Lower lobe of right lung (tissue), 2 donors: Measurements from ENCODE around the gene MACO1. TPM values are rescaled to one million over a fixed set of nuclear protein-coding genes. Genes with fewer than 3 reads are reported as not detected.
"Not testable (repeated sequence)": the region's sequence is repeated elsewhere in the genome, so short reads cannot be mapped to it uniquely, and the experiment has no call there.

Experiments used
- ATAC-seq, 2 donors: fragments of 200-7000 bp; cut with Tn5 transposase; one replicate each; pipeline ENCODE4 v1.9.1; 2020 to 2022; ENCODE audit warnings: mild to moderate bottlenecking in 2 of 2, moderate library complexity in 2 of 2
- DNase-seq: peaks from one replicate; pipeline ENCODE4 v3.0.0-alpha.2; 2020
- H3K27ac ChIP-seq: fragments of 200-600 bp; one replicate; pipeline ENCODE4 v1.8.0; 2022
- H3K27me3 ChIP-seq: fragments of 200-600 bp; one replicate; pipeline ENCODE4 v1.8.0; 2022; ENCODE audit warnings: low read depth
- H3K36me3 ChIP-seq: fragments of 200-600 bp; one replicate; pipeline ENCODE4 v1.8.0; 2022; ENCODE audit warnings: mild to moderate bottlenecking
- H3K4me1 ChIP-seq: fragments of 200-600 bp; one replicate; pipeline ENCODE4 v1.8.0; 2022
- H3K4me3 ChIP-seq: fragments of 200-600 bp; one replicate; pipeline ENCODE4 v1.8.0; 2022; ENCODE audit warnings: mild to moderate bottlenecking
- H3K9me3 ChIP-seq: fragments of 200-600 bp; one replicate; pipeline ENCODE4 v1.8.0; 2022
- intact Hi-C: fragments of 100-400 bp; cut with DNase I; formaldehyde crosslinking; loops from one replicate; pipeline ENCODE4 v1.11.0; 2022
- total RNA-seq: library from RNA; stranded (reverse); fragmentation: NEBNext Ultra II Directional; extraction: Animal tissue kit (Norgen Biotek cat#: 25700); gene quantifications from one replicate; pipeline ENCODE4 v1.2.1, GENCODE V29; 2021
- TF ChIP-seq, protein P1 (sequence below): fragments of 200-600 bp; IDR thresholded peaks from one replicate; pipeline ENCODE4 v1.8.0; 2022; ENCODE audit warnings: antibody characterized with exemption, mild to moderate bottlenecking
- donor health status: DM: no; HTN: yes; CAD: no; lungs with severe emphysema.

The MACO1 gene
- total RNA-seq, 1 donor from 2014 or later, result 19.7 TPM

DNA sequence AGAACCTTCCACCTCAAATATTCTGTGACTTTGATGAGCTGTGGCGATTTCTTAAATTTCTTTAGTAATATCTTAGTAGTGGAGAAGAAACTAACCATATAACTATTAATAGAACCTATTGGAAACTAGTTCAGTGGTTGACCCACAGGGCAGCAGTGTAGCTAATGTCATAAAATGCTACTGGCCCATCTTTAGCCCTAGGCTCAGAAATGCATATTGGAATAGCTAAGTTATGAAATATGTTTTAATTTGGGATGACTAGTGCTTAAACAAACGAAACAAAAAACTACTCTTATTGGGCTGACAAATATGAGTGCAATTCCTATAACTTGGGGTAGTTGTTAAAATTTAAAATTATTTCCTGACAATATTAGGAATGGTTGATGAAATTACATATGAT lies 20.2 kb downstream of the MACO1 start:
- no peak overlapping the region for H3K4me3 ChIP-seq
- H3K27ac ChIP-seq, result no peak overlapping the region
- peaks cover 36% of the 10 kb centered on the region for H3K36me3 ChIP-seq
- intact Hi-C loops, result no loop called here
- H3K4me1 ChIP-seq, result no peaks in the 10 kb centered on the region
- DNase-seq, result no peak
- TF ChIP-seq, protein P1, sequence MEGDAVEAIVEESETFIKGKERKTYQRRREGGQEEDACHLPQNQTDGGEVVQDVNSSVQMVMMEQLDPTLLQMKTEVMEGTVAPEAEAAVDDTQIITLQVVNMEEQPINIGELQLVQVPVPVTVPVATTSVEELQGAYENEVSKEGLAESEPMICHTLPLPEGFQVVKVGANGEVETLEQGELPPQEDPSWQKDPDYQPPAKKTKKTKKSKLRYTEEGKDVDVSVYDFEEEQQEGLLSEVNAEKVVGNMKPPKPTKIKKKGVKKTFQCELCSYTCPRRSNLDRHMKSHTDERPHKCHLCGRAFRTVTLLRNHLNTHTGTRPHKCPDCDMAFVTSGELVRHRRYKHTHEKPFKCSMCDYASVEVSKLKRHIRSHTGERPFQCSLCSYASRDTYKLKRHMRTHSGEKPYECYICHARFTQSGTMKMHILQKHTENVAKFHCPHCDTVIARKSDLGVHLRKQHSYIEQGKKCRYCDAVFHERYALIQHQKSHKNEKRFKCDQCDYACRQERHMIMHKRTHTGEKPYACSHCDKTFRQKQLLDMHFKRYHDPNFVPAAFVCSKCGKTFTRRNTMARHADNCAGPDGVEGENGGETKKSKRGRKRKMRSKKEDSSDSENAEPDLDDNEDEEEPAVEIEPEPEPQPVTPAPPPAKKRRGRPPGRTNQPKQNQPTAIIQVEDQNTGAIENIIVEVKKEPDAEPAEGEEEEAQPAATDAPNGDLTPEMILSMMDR, result no peak
- no peaks in the 10 kb centered on the region for H3K27me3 ChIP-seq
- no peak for ATAC-seq
- H3K9me3 ChIP-seq, result no peaks in the 10 kb centered on the region

DNA sequence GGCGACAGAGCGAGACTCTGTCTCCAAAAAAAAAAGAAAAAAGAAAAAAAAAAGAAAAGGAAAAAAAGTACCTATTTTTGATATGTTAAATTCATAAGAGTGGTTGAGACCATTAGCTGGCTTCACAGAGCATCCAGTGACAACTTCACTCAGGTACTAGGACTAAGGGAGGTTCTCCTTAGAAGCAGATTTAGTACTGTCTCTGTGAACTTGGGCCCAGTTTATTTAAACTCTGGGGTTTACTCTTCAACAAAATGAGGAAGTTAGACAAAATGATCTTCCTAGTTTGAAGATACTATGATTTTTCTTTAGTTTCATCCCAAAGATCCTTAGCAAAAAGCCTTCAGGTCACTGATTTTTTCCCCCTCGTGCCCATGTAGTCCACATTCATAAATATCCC lies 21.2 kb downstream of the MACO1 start:
- ATAC-seq (no peak), DNase-seq (no peak)
- no peaks in the 10 kb centered on the region for H3K9me3 ChIP-seq
- H3K36me3 ChIP-seq, result peaks cover 46% of the 10 kb centered on the region
- no peaks in the 10 kb centered on the region for H3K27me3 ChIP-seq
- H3K4me1 ChIP-seq, result no peaks in the 10 kb centered on the region
- intact Hi-C loops, result no loop called here
- H3K4me3 ChIP-seq, result no peak overlapping the region
- TF ChIP-seq, protein P1, result no peak
- no peak overlapping the region for H3K27ac ChIP-seq

DNA sequence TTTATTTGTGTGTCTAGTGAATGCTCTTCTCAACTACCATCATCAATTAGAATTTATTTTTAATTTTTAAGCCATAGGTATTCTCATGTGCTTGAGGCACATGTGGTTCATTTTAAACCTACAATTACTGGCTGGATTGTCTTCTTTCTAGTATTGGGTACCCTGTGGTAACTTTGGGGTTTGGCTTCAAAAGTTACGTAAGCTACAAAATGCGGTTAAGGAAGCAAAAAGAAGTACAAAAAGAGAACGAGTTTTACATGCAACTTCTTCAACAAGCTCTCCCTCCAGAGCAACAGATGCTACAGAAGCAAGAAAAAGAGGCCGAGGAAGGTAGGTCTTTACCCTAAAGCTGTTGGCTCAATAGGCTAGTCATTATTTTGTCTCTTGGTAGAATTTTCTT lies 25.8 kb downstream of the MACO1 start:
- Histone ChIP-seq H3K36me3 (peaks cover 64% of the 10 kb centered on the region), H3K27me3 (no peaks in the 10 kb centered on the region), H3K4me3 (no peak overlapping the region), H3K4me1 (peaks cover 11% of the 10 kb centered on the region), H3K27ac (no peak overlapping the region), H3K9me3 (no peaks in the 10 kb centered on the region)
- TF ChIP-seq, protein P1, result no peak
- DNase-seq (no peak), ATAC-seq (no peak)
- intact Hi-C loops, result no loop called here

DNA sequence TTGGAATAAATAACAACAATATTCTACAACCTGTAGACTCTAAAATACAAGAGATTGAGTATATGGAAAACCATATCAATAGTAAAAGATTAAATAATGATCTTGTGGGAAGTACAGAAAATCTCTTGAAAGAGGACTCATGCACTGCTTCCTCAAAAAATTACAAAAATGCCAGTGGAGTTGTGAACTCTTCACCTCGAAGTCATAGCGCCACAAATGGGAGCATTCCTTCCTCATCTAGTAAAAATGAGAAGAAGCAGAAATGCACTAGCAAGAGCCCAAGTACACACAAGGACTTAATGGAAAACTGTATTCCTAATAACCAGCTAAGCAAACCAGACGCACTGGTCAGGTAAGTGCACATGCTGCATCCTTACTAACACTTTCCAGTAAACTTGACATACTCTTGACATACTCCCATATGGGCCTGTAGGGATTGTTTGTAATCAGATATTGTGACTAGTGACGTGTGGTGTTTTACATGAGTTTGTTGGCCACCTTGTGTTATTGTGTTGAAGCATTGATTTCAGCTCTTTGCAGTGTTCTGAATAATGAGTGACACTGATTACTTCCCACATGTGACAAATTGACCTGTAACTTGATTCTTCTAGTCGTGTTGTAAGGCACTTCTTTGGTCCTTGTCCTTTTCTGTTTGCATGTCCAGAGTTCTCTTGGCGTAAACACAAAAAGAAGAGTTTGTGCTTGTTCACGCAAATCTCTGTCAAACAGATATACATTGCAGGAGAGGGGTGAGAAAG lies 28.0 kb downstream of the MACO1 start:
- Histone ChIP-seq H3K4me3 (no peak overlapping the region), H3K27ac (no peak overlapping the region), H3K4me1 (peaks cover 16% of the 10 kb centered on the region), H3K9me3 (no peaks in the 10 kb centered on the region), H3K36me3 (peaks cover 73% of the 10 kb centered on the region), H3K27me3 (no peaks in the 10 kb centered on the region)
- TF ChIP-seq, protein P1, result no peak
- no peak for DNase-seq
- intact Hi-C loops, result no loop called here
- peak in 1 of 2 donors; percentile 25 for ATAC-seq

DNA sequence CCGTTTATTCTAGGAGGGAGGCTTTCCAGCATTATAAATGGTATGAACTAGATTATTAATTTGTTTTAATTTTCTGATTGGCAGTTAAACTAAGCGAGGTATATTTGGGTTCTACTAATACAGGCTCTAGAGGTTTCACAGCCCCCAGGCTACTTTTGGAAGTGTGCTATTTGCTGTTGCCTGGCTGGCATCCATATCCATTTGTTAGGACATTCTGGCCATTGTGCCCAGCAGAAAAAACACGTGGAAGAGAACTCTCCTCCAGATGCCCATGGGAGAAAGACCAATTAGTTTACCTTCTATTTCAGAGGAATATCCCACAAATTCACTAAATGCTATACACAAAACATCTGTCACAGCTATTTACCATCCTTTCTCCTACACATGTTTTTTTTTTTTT lies 29.3 kb downstream of the MACO1 start:
- H3K9me3 ChIP-seq, result no peaks in the 10 kb centered on the region
- peaks cover 16% of the 10 kb centered on the region for H3K4me1 ChIP-seq
- DNase-seq (no peak), ATAC-seq (no peak)
- TF ChIP-seq, protein P1, result no peak
- intact Hi-C loops, result no loop called here
- peaks cover 63% of the 10 kb centered on the region for H3K36me3 ChIP-seq
- no peak overlapping the region for H3K4me3 ChIP-seq
- H3K27ac ChIP-seq, result no peak overlapping the region
- no peaks in the 10 kb centered on the region for H3K27me3 ChIP-seq

DNA sequence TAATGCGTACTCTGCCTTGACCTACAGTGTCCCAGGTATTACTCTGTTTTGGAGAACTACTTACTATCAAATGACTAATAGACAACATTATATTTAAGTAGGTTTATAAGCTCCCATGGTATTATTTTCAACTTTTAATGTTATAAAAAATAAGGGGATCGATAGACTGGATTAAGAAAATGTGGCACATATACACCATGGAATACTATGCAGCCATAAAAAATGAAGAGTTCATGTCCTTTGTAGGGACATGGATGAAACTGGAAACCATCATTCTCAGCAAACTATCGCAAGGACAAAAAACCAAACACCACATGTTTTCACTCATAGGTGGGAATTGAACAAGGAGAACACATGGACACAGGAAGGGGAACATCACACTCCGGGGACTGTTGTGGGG lies 30.1 kb downstream of the MACO1 start:
- Histone ChIP-seq H3K4me1 (peaks cover 16% of the 10 kb centered on the region), H3K36me3 (peaks cover 55% of the 10 kb centered on the region)
- H3K27me3 ChIP-seq, ATAC-seq, H3K9me3 ChIP-seq, intact Hi-C loops, DNase-seq, H3K27ac ChIP-seq, H3K4me3 ChIP-seq: not testable (repeated sequence)
